ENCODE measurements around the gene VASP. TPM values are rescaled to one million over a fixed set of nuclear protein-coding genes. Genes with fewer than 3 reads are reported as not detected.
"Not testable (repeated sequence)": the region's sequence is repeated elsewhere in the genome, so short reads cannot be mapped to it uniquely, and the experiment has no call there.

VASP gene
- total RNA-seq, 1 experiment from 2014 or later = 64.6 TPM

DNA sequence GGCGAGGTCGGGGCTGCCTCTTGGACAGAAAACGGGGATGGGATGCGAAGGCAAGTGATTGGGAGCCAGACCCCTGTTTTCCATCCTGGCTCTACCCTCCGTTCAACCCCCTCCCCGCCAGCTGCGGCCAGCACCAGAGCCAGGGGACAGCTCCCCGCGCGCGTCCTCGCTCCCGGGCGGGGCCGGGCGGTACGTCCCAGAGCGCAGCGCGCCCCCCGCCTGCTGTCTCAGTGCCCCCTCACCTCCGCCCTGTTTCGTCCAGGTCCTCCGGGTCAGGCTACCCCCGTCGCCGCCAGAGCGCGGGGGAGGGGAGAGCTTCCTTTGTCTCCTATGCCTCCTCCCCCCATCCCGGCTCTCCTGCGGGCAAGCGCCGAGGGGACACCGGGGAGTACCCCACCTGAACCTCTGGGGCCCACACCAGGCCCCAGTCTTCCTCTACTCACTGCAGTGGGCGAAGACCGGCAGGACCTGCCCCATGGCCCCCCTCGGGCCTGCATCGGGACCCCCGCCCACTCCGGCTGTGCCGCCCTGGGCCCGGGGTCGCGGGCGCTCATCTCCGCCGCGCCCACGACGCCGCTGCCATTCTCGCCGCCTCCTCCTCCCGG, 10.8 kb upstream of the VASP start:
- DNase-seq (ENCODE audit: low spot score) = no peak

DNA sequence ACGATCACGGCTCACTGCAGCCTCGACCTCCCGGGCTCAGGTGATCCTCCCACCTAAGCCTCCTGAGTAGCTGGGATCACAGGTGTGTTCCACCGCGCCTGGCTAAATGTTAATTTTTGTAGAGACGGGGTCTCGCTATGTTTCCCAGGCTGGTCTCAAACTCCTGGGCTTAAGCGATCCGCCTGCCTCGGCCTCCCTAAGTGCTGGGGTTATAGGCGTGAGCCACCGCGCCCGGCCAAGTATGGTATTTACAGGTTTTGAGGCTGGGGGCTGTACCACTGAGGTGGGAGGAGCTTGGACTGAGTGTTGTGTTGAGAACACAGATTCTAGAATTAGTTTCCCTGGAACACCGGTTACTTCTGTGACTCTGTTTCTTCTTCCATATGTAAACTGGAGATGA, 9.5 kb upstream of the VASP start:
- no peak for DNase-seq (ENCODE audit: low spot score)

DNA sequence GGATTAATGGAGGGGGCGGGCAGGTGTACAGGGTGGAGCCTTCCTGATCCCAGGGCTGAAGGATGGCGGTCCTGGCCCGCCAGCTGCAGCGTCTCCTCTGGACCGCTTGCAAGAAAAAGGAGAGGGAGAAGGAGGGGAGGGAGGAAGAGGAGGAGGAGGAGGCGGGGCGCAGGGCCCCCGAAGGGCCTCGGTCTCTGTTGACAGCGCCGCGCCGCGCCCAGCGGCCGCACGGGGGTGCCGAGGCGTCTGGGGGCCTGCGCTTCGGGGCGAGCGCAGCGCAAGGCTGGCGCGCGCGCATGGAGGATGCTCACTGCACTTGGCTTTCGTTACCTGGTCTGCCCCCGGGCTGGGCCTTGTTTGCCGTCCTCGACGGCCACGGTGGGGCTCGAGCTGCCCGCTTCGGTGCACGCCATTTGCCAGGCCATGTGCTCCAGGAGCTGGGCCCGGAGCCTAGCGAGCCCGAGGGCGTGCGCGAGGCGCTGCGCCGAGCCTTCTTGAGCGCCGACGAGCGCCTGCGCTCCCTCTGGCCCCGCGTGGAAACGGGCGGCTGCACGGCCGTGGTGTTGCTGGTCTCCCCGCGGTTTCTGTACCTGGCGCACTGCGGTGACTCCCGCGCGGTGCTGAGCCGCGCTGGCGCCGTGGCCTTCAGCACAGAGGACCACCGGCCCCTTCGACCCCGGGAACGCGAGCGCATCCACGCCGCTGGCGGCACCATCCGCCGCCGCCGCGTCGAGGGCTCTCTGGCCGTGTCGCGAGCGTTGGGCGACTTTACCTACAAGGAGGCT, 8.7 kb upstream of the VASP start, which contains the start of gene PPM1N:
Gene PPM1N, plus strand, starts transcription at position 33 of the 785 bp plus-strand sequence. Its CDS starts 30 bp downstream, at position 63.
- DNase-seq (ENCODE audit: low spot score) = no peak

DNA sequence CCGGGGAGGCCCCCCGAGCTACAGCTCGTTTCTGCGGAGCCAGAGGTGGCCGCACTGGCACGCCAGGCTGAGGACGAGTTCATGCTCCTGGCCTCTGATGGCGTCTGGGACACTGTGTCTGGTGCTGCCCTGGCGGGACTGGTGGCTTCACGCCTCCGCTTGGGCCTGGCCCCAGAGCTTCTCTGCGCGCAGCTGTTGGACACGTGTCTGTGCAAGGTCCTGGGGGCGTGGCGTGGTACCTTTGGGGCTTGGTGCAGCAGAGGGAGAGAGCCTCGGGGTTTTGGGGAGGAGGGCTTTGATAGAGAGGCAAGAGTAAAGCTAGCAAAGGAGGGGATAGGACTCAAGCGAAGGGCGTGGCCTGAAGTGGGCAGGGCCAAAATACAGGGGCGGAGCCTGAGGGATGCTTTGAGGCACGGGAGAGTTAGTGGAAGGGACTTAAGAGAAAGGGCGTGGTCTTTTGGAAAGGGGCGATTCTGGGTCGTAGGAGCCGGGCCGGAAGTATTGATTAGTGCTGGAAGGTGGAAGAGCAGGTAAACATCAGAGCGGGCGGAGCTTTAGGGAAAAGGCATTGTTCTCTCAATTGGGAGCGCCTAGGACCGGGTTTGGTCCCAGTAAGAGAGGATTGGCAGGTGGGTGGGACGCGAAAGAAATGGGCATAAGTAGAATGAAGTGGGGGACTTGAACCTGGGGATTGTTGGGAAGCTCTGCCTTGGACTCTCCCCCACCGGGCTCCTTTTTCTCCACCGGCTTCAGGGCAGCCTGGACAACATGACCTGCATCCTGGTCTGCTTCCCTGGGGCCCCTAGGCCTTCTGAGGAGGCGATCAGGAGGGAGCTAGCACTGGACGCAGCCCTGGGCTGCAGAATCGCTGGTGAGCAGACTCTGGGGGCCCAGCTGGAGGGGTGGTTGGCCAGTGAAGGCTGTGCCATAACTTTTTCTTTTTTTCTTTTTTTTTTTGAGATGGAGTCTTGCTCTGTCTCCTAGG, 7.8 kb upstream of the VASP start:
- no peak for DNase-seq (ENCODE audit: low spot score)

DNA sequence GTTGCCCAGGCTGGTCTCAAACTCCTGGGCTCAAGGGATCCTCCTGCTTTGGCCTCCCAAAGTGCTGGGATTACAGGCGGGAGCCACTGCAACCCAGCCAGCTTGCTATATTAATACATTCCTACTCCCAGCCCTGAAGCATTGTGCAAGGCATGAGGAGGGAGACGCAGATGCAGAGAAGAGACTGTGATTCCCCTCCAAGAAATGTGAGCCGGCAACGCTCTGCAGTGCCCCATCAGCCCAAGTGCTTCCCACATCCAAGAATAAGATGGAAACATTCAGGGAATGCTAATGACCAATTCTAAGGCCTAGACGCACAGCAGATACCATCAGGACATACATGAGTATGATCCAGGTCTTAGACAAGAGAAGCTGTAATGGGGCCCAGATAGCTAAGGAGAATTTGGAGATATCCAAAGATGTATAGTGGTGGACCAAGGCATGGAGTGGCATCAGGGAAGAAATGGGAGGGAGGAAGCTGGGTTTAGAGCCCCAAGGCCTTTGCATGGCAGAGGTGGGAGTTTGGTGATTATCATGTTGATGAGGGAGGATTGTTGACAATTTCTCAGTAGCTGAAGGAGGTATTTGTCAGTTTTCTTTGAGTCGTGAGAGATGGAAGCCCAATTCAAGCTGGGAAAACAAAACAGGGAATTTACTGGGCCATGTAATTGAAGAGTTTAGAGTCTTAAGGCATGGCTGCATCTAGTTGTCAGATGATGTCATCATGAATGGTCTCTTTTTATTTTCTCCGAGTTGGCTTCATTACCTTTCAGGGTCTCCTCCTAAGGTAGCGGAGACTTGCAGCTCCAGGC, 6.2 kb upstream of the VASP start:
- DNase-seq (ENCODE audit: low spot score) = no peak

DNA sequence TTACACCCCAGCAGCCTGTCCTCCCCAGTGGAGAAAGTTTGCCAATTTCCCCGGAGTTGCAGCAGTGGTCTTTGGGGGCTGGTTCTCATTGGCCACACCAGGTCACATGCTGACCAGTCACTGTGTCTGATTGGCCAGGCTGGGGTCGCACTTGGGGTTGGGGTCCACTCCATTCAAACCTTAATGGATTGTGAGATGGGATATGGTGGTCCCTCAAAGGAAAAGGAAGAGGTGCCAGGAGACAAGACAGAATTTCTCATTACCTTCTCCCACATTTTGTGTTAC, 5.6 kb upstream of the VASP start:
- no peak for DNase-seq (ENCODE audit: low spot score)

DNA sequence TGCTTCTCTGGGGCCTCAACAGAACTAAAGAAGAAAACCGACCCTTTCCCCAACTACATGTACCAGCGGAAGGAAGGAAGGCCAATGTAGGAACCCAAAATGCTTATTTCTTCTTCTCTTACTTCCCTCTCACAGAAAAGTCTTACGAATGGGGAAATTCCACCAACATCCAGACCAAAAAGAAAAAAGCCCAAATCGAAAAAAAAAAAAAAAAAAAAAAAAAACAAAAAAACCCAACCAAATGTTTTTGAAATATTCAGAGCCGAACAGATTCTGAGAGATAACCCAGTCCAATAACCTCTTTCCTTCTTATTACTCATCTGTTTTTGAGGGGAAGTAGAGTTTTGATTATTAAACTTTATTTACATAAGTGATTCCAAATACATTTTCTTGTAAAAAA, 5.2 kb upstream of the VASP start:
- no peak for DNase-seq (ENCODE audit: low spot score)

DNA sequence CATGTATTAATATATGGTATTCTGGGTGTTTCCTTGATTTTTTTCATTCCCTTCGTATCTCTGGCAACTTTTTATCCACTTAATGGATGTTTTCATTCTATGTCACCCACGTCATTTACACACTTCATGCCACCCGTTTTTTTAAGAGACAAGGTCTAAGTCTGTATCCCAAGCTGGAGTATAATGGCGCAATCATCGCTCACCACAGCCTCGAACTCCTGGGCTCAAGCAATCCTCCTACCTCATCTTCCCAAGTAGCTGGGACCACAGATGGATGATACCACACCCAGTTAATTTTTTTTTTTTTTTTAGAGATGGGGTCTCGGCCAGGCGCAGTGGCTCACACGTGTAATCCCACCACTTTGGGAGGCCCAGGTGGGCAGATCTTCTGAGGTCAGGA, 3.4 kb upstream of the VASP start:
- no peak for DNase-seq (ENCODE audit: low spot score)

DNA sequence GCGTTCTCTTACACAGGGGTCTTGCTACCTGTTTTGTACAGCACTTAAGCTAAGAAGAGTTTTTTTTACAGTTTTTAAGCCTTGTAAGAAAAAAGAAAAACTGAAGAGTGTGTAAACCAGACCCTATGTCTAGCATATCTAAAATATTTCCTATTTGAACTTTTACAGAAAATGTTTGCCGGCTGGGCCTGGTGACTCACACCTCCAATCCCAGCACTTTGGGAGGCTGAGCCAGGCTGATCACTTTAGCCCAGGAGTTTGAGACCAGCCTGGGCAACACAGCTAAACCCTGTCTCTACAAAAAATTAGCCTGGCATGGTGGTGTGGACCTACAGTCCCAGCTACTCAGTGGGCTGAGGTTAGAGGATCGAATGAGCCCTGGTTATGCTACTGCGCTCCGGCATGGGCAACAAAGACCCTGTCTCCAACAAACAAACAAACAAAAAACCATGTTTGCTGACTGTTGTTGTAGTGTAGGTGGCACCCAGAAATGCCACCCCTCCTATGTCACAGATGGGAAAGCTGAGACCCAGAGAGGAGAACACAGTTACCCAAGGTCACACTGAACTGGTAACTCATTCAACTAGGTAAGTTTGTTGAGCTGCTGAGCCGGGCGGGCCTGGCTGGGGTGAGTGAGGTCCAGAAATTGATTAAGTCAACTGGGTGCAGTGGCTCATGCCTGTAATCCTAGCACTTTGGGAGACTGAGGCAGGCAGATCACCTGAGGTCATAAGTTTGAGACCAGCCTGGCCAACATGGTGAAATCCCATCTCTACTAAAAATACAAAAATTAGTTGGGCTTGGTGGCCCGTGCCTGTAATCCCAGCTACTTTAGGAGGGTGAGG, 1.9 kb upstream of the VASP start:
- no peak for DNase-seq (ENCODE audit: low spot score)

DNA sequence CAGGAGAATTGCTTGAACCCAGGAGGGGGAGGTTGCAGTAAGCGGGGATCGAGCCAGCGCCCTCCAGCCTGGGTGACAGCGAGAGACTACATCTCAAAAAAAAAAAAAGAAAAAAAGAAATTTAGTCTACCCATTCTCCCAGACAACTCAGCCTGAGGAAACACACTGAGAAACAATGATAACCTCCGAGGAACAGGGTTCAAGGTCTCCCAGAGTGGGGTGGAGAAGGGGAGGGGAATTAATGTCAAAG, 1.4 kb upstream of the VASP start:
- DNase-seq (ENCODE audit: low spot score) = no peak

DNA sequence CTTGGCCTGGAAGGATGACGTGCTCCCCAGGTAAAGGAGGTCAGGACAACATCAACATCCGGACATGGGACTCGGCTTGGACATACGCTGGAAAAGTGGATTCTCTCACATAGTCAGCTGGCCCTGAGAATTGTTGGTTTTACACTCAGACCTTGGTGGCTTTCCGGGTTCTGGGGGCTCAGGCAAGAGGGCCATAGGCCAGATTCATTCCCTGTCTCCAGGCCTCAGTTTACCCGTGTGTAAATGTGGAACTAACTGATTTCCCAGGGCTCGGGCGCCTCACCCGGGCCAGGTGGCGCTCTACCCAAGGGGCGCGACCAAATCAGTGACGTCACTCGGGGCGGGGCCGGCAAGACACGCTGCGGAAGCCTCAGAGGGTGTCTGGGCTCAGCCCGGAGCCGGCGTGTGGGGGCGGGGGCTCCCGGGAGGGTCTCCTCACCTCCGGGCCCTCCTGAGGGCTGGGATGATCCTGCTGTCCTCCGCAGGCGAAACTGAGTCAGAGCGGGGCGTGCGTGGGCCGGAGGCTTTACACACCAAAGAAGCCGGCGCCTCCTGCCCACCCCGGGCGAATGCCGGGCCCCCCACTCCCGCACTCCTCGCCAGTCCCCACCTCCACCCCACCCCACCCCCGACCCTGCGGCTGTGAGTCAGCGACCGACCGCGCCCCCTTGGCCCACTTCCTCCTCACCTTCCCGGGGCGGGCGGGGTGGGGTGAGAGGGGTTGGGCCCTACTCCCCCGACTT, 862 bp upstream of the VASP start:
- DNase-seq (ENCODE audit: low spot score) = peak; percentile 79

DNA sequence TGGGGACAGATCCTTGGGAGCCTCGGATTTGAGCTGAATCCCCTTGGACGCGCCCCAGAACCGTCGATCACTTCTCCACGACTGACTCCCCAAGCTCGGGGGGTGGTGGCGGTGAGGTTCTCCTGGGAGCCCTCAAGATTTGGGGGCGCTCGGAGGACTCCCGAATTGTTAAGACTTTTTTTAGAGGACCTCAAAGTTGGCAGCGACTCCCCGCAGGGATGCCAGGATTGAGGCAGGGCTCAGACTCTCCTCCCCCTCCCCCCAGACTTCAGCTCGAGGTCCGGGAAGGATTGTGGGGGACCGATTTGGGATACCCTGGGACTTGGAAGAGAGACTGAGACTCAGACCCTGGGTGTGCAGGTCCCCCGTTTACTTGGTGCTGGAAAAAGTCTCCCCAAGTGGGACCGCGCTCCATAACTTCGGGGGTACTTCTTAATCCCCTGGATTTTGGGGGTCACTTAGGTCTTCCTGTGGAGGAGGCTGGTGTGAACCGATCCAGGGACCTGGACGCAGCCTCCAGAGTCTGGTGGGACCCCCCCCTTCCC, 665 bp downstream of the VASP start:
- DNase-seq (ENCODE audit: low spot score) = no peak

DNA sequence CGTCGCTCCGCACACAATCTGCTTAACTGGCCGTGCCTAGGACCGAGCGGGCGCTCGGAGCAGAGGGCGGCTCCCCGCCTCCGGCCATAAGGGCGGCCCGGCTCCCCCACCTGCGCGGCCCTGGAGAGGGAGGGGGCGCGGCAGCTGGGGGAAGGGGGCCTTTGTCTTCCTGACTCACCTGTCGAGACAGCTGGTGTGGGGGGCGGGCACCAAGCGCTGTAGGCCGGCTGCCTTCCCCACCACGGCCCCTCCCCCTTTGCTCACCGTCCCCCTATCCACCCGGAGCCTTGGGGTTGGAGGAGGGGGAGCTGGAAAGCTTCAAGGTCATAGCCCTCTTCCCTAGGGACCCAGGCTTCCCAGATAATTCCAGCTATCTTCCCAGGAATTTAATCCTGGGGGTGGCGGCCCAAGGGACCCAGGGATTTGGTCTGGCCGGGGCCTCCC, 1.2 kb downstream of the VASP start:
- DNase-seq (ENCODE audit: low spot score) = peak; percentile 22

DNA sequence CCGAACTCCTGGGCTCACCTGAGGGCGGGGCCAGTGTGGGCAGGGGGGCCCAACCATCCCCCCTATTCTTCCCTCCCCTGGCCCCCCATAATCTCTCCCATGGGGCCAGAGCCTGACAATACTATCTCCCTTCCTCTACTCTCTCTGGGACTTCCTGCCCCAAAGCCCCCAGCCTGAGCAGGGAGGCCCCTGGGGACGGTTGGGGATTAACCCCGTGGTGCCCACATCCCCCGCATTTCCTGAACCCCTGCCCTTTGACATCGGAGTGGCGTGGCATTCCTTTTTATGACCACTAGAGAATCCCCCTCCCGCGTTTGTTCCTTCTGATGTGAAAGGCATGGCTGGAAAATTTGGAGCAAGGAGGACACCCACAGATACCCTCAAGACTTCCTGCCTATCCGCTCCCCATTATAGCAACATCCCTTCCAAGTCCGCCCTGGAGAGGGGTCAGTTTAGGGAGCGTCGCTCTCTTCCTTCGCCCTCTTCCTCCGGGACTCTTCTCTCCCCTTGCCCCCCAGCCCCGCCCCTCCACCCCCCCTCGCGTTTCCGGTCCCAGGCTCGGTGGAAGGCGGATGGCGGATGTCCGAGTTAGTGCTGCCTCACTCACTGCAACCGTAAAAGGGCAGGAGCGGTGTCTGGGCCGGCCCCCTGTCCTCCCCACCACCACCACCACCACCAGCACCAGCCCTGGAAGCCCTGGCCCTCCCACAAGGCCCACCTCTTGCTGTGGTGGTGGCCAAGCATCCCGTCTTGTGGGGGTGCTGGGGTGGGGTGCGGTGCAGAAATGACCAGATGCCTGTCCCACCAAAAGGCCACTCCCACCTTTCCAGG, 1.8 kb downstream of the VASP start:
- DNase-seq (ENCODE audit: low spot score) = peak; percentile 51

DNA sequence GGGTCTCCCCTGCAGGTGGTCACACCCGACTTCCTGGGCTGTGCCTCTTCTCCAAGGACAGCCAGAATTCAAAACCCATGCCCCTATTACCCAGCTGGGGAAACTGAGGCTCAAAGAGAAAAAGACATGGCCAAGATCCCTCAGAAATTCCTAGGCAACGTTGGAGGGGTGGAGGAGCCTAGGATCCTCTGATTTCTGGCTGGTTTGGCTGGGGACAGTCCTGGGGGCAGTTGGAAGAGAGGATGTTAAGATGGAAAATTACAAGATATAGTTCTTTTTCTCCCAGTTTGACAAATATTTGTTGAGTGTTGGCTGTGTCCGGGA, 2.4 kb downstream of the VASP start:
- DNase-seq (ENCODE audit: low spot score) = no peak

DNA sequence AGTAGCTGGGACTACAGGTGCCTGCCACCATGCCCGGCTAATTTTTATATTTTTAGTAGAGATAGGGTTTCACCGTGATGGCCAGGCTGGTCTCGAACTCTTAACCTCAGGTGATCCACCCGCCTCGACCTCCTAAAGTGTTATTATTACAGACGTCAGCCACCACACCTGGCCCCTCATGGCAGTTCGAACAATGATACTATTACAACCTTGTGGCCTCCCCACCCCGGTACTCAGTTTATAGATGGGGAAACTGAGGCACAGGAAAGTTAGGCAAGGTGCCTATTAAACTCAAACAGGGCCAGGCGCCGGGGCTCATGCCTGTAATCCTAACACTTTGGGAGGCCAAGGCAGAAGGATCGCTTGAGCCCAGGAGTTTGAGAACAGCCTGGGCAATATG, 3.1 kb downstream of the VASP start:
- DNase-seq (ENCODE audit: low spot score) = not testable (repeated sequence)

DNA sequence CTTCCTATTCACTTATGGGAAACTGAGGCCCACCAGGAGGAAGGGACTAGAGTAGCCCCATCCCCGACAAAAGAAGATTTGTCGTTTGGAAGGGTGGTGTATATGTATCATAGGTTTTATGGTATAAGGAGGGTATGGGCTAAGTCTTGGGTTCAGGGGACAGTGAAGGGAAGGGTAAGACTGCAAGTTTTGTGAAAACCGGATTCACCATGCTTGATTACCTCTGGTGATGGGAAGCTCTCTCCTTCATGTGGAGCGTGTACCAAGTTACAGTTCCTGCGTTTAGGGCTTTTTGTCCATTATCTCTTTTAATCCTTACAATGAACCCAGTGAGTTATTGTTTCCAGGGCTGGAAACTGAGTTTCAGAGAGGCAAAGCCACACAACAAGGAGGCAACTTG, 3.8 kb downstream of the VASP start:
- no peak for DNase-seq (ENCODE audit: low spot score)

DNA sequence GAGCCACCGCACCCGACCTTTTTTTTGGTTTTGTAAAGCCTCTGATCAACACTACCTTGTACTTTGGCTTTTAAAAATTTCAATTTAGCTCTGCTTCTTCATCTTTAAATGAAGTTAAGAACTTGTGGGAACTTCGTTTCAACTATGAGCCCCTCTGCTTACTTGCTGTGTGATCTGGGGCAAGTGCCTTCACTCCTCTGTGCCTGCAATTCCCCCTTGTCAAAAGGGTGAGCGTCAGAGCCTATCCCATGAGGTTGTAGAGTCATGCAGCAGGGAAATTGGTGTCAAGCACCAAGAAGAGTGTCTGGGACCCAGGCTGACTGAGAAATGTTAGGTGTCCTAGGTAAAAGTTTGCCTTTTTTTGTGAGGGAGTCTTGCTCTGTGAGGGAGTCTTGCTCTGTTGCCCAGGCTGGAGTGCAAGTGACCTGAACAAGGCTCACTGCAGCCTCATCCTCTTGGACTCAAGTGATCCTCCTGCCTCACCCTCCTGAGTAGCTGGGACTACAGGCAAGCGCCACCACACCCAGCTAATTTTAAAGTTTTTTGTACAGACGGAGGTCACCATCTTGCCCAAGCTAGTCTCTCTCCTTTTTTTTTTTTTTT, 5.7 kb downstream of the VASP start:
- DNase-seq (ENCODE audit: low spot score) = no peak
